ENCODE data around the gene LRRC42. TPM values are rescaled to one million over a fixed set of nuclear protein-coding genes. Genes with fewer than 3 reads are reported as not detected.

LRRC42 gene
- total RNA-seq, 1 experiment from 2014 or later, result 78.4 TPM

GRCh38 chr1:53931523-53931922, 14.6 kb upstream of the LRRC42 start:
- Histone ChIP-seq H3K4me3 (no peak overlapping the region), H3K9me3 (peaks cover 34% of the 10 kb centered on the region), H3K27me3 (no peaks in the 10 kb centered on the region), H3K36me3 (peaks cover 63% of the 10 kb centered on the region)
- no peak for DNase-seq

DNA sequence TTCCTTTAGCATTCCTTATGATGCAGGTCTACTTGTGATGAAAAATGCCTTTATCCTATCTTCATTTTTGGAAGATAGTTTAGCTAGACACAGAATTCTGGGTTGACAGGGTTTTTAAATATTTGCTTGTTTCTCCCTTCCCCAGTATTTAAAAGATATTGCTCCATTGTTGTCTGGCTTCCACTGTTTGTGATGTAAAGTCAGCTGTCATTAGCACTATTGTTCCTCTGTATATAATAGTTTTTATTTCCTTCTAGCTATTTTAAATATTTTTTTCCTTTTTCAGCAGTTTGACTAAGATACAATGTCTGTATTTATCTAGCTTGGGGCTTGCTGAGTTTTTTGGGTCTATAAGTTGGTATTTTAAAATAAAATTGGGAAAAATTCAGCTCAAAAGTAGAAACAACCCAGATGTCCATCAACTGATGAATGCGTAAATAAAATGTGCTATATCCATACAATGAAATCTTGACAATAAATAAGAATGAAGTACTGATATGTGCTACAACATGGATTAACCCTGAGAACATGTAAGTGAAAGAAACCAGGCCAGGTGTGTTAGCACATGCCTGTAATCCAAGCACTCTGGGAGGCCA, 11.9 kb upstream of the LRRC42 start:
- Histone ChIP-seq H3K27me3 (no peaks in the 10 kb centered on the region), H3K9me3 (peaks cover 34% of the 10 kb centered on the region), H3K36me3 (peaks cover 55% of the 10 kb centered on the region), H3K4me3 (no peak overlapping the region)
- DNase-seq, result no peak

DNA sequence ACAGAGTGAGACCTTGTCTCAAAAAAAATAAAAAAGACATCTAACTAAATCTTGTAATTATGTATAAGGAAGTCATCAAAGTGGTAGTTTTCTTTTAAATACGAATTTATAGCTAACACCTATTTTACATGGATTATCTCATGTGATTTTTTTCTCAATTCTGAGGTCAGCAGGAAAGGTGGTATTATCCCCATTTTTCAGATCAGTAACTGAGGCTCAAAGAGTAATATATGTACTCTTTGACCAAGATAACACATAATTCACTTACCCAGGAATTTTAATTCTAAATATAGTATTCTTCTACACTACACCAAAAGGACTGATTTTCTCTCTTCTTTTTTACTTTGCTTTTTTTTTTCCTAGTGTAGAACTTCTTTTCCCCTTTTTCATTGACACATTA, 9.7 kb upstream of the LRRC42 start:
- Histone ChIP-seq H3K36me3 (peaks cover 53% of the 10 kb centered on the region), H3K4me3 (no peak overlapping the region)
- no peak for DNase-seq

GRCh38 chr1:53938136-53938830, 7.9 kb upstream of the LRRC42 start:
- Histone ChIP-seq H3K9me3 (peaks cover 21% of the 10 kb centered on the region), H3K4me3 (no peak overlapping the region), H3K36me3 (peaks cover 46% of the 10 kb centered on the region), H3K27me3 (no peaks in the 10 kb centered on the region)
- DNase-seq, result no peak

More for the DNA sequence above, 9.7 kb upstream of the LRRC42 start:
- H3K9me3 ChIP-seq, result peaks cover 34% of the 10 kb centered on the region
- no peaks in the 10 kb centered on the region for H3K27me3 ChIP-seq

- Histone ChIP-seq H3K36me3 (peaks cover 12% of the 10 kb centered on the region), H3K4me3 (no peak overlapping the region), H3K9me3 (no peaks in the 10 kb centered on the region), H3K27me3 (no peaks in the 10 kb centered on the region)
- no peak for DNase-seq
Measured at GRCh38 chr1:53942127-53942957, 3.8 kb upstream of the LRRC42 start.

- no peak for DNase-seq
- Histone ChIP-seq H3K27me3 (no peaks in the 10 kb centered on the region), H3K9me3 (no peaks in the 10 kb centered on the region), H3K4me3 (no peak overlapping the region), H3K36me3 (peaks cover 11% of the 10 kb centered on the region)
Measured at GRCh38 chr1:53943090-53943489, 3.1 kb upstream of the LRRC42 start.

DNA sequence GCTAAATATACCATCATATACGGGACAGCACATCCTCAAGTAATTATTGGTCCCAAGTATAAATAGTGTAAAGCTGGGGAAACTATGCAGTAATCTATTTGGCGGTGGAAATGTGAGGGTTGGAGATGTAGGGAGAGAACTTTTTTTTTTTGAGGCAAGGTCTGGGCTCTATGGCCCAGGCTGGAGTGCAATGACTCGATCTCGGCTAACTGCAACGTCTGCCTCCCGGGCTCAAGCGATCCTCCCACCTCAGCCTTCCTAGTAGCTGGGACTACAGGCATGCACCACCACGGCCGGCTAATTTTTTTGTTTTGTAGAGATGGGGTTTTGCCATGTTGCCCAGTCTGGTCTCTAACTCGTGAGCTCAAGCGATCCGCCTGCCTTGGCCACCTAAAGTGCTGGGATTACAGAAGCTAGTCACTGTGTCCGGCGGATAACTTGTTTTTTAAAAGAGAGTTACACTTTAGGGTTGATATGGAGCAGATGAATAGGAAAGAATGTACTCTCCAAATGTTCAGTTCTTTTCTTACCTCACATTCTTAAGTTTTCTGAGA, 2.6 kb upstream of the LRRC42 start:
- no peaks in the 10 kb centered on the region for H3K27me3 ChIP-seq
- no peak overlapping the region for H3K4me3 ChIP-seq
- peaks cover 16% of the 10 kb centered on the region for H3K36me3 ChIP-seq
- no peaks in the 10 kb centered on the region for H3K9me3 ChIP-seq
- no peak for DNase-seq

DNA sequence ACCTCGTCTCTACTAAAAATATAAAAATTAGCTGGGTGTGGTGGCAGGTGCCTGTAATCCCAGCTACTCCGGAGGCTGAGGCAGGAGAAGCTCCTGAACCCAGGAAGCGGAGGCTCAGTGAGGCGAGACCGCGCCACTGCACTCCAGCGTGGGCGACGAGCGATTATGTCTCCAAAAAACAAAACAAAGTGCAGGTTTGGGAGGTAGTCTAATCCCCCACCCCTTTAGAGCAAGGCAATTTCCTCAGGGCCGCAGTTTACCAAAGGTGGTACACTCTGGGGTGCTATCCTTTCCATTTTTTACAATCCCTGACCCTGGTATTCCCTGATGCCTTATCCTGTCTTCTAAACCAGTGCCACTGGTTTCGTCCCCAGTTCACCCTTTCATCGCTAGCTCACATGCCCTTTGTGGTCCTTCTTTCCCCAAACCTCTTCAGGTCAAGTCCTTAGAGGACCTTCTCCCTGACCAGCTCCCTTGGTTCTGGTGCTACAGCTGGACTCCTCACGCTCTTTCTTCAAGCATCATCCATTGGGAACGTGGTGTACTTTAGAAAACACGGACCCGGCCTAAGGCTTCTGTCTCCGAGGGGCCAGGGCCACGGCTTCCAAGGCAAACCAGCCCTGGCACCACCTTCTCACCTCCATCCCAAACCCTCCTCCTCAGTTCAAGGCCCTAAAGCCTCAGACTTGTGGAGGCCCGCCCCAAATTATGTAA, 1.5 kb upstream of the LRRC42 start:
- Histone ChIP-seq H3K9me3 (no peaks in the 10 kb centered on the region), H3K27me3 (no peaks in the 10 kb centered on the region), H3K4me3 (peak overlapping the region; percentile 97), H3K36me3 (peaks cover 26% of the 10 kb centered on the region)
- DNase-seq, result no peak

DNA sequence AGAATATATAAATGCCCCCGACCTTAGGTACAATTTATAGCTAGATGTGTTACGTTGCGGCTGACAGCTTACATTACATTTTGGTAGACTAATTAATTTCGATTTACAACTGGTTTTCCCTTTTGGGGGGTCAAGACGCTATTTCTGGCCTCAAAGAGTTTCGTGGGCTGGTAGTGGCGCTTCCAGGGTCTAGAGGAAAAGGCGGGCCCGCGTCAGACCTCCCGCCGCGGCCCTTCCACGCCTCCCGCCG, 1.0 kb upstream of the LRRC42 start:
- no peak for DNase-seq
- Histone ChIP-seq H3K36me3 (peaks cover 28% of the 10 kb centered on the region), H3K27me3 (no peaks in the 10 kb centered on the region)

DNA sequence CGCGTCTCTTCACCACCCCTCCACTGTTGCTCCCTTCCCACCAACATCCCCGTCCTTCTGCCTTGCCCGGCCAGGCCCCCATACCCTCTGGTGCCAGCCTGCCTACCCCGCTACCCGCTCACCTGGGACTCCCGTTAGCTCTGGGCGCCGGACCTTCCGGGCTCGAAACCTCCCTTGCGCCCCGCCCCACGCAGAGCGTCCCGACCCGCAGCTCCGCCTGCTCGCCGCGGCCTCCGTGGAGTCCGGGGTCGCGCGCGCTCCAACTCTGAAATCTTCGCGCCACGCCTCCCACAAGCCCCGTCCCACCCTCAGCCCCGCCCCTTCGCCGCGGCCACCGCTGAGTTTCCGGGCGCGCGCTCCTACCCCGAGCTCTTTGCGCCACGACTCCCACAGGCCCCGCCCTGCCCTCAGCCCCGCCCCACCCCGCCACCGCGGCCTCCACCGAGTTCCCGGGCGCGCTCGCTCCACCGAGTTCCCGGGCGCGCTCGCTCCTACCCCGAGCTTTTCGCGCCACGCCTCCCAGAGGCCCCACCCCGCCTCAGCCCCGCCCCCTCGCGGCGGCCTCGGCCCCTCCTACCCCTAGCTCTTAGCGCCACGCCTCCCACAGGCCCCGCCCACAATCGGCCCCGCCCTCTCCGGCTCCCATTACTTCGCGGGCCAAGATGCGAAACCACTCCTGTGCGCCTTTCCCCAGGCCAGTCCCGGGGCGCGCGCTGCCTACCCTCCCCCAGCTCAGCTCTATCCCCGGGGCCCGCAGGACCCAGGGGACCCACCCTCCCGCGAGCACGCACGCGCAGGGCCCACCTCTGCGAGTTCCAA, 508 bp upstream of the LRRC42 start, which contains the start of gene IFT25:
IFT25 (minus strand) TSS at position 267 of the 819 bp plus-strand sequence. CDS start 5,617 bp downstream, outside the sequence.
- Histone ChIP-seq H3K27me3 (no peaks in the 10 kb centered on the region), H3K4me3 (peak within 1 kb of the TSS; percentile 97), H3K36me3 (peaks cover 28% of the 10 kb centered on the region), H3K9me3 (no peaks in the 10 kb centered on the region)
- peak; percentile 94 for DNase-seq

More for the DNA sequence above, 1.0 kb upstream of the LRRC42 start:
- Histone ChIP-seq H3K4me3 (peak overlapping the region; percentile 97), H3K9me3 (no peaks in the 10 kb centered on the region)

GRCh38 chr1:53947172-53947907, 1.2 kb downstream of the LRRC42 start:
- DNase-seq, result no peak

DNA sequence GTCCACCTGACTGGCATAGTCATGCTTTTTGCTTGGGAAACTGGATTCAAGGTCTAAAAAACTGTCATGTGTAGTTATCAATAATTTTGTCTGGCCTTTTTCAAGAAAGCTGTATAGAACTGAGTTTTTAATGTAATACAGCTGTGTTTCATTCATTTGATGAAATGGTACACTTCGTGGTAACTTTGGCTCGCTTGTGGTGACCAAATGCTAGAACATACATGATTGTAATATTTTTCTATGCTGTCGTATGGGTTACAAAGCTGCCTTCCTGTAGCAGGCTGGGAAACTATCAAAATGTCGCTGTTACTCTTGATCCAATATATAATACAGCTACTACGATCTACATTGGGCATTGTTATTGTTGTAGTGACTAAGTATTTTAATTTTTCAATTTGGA, 2.1 kb downstream of the LRRC42 start:
- no peaks in the 10 kb centered on the region for H3K27me3 ChIP-seq
- no peaks in the 10 kb centered on the region for H3K9me3 ChIP-seq
- no peak overlapping the region for H3K4me3 ChIP-seq
- no peak for DNase-seq
- H3K36me3 ChIP-seq, result peaks cover 40% of the 10 kb centered on the region

More at GRCh38 chr1:53947172-53947907, 1.2 kb downstream of the LRRC42 start:
- Histone ChIP-seq H3K36me3 (peaks cover 31% of the 10 kb centered on the region), H3K9me3 (no peaks in the 10 kb centered on the region), H3K27me3 (no peaks in the 10 kb centered on the region), H3K4me3 (peak overlapping the region; percentile 97)

GRCh38 chr1:53949023-53949990, 3.2 kb downstream of the LRRC42 start:
- Histone ChIP-seq H3K36me3 (peaks cover 47% of the 10 kb centered on the region), H3K9me3 (no peaks in the 10 kb centered on the region), H3K4me3 (no peak overlapping the region), H3K27me3 (no peaks in the 10 kb centered on the region)
- DNase-seq, result peak; percentile 17

DNA sequence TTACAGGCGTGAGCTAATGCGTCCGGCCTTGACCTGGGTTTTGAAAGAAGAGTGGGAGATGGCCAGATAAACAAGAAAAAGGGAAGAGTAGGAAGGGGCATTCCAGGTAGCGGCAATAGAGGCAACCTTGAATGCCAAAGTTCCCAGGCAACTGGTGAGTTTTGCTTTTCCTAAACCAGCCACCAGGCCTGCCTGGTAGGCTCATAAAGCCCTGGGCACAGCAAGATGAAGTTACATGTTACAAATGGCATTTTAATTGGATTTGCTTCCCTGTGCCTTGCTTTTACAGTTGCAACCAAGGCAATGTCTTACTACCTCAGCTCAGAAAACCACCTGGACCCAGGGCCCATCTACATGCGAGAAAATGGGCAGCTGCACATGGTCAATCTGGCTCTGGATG, 5.5 kb downstream of the LRRC42 start:
- H3K27me3 ChIP-seq, result no peaks in the 10 kb centered on the region
- H3K9me3 ChIP-seq, result no peaks in the 10 kb centered on the region
- DNase-seq, result no peak
- H3K36me3 ChIP-seq, result peaks cover 59% of the 10 kb centered on the region
- H3K4me3 ChIP-seq, result no peak overlapping the region
